K562 (cell line): ENCODE data around the gene PACS2. TPM values are rescaled to one million over a fixed set of nuclear protein-coding genes. Genes with fewer than 3 reads are reported as not detected.

ENCODE experiments used
- ATAC-seq: fragments of 200-7000 bp; cut with Tn5 transposase; 3 replicates; pipeline ENCODE4 v1.9.1; 2020; ENCODE audit warnings: moderate library complexity
- BruUV-seq: library from RNA; stranded (reverse); fragments of 400-500 nt; replicated peaks from 2 replicates; lab custom pipeline; 2021; lab: Mats Ljungman, UMichigan
- CTCF ChIA-PET: fragments of 300-600 bp; formaldehyde crosslinking; extraction: SDS; loops from one replicate; lab custom pipeline; 2021; ENCODE audit warnings: low intra/inter-chr PET ratio; lab: Yijun Ruan, JAX
- POLR2A ChIA-PET: fragments of 300-600, 350-650 bp; sonication (Branson Sonifier 250); formaldehyde crosslinking; extraction: SDS; loops from one replicate; lab custom pipeline; 2021; ENCODE audit warnings: antibody characterized with exemption, inconsistent platforms; lab: Yijun Ruan, JAX
- DNase-seq, 4 experiments: peaks; one replicate each; pipeline versions ENCODE4 v3.0.0 to v3.0.0-alpha.2; 2011 to 2018; ENCODE audit warnings: low spot score in 3 of 4, mixed read lengths in 3 of 4; ENCODE audit errors: extremely low read depth in 1 of 4
- FAIRE-seq: peaks from 2 replicates; lab custom pipeline; 2011; peaks lifted over from hg19 to GRCh38; lab: Jason Lieb, UNC
- H2AFZ ChIP-seq: 2 replicates; pipeline ENCODE4 v1.6.0; 2011; ENCODE audit warnings: low read depth, low read length, control low read depth, inconsistent platforms
- H3K27ac ChIP-seq: fragments of 200-600 bp; 3 replicates; pipeline ENCODE4 v1.8.0; 2011; ENCODE audit warnings: low read depth, mild to moderate bottlenecking, control low read depth, inconsistent platforms, low read length, moderate library complexity, mixed read lengths; ENCODE audit errors: extremely low read depth
- H3K27me3 ChIP-seq, 2 experiments: fragments of 300-600 bp in 1 of 2; 2 replicates in 1 of 2; 3 replicates in 1 of 2; pipeline versions ENCODE4 v1.6.0 to v1.8.0; 2011; ENCODE audit warnings: inconsistent platforms in 2 of 2, low read length in 2 of 2, mild to moderate bottlenecking in 1 of 2, mixed read lengths in 1 of 2, moderate library complexity in 1 of 2; ENCODE audit not compliant: control insufficient read depth in 2 of 2, insufficient read depth in 2 of 2
- H3K36me3 ChIP-seq: fragments of 300-600 bp; 3 replicates; pipeline ENCODE4 v1.8.0; 2011; ENCODE audit warnings: mild to moderate bottlenecking, low read length, inconsistent platforms; ENCODE audit not compliant: control insufficient read depth, insufficient read depth
- H3K4me1 ChIP-seq, 2 experiments: fragments of 200-600 bp in 1 of 2; replicated peaks in 1 of 2; 2 replicates in 1 of 2; 3 replicates in 1 of 2; pipeline versions ENCODE4 v1.5.1 to v1.8.0; 2011; ENCODE audit warnings: inconsistent platforms in 2 of 2, low read length in 2 of 2, mild to moderate bottlenecking in 1 of 2, mixed read lengths in 1 of 2, moderate library complexity in 1 of 2; ENCODE audit not compliant: control insufficient read depth in 2 of 2, insufficient read depth in 2 of 2
- H3K4me2 ChIP-seq: 2 replicates; pipeline ENCODE4 v1.6.1; 2011; ENCODE audit warnings: low read length, control low read depth, inconsistent platforms, mixed read lengths; ENCODE audit not compliant: insufficient read depth
- H3K4me3 ChIP-seq: fragments of 200-600 bp; sonication (generic), shearing (Covaris generic); 2 replicates; pipeline ENCODE4 v1.5.1; 2016; ENCODE audit warnings: control low read depth, inconsistent platforms
- H3K79me2 ChIP-seq: fragments of 200-600 bp; 3 replicates; pipeline ENCODE4 v1.8.0; 2011; ENCODE audit warnings: low read length, inconsistent platforms; ENCODE audit not compliant: control insufficient read depth, insufficient read depth
- H3K9ac ChIP-seq, 2 experiments: 2 replicates each; pipeline versions ENCODE4 v1.6.0 to v1.6.1; 2011; ENCODE audit warnings: low read depth in 2 of 2, low read length in 2 of 2, control low read depth in 1 of 2, inconsistent platforms in 1 of 2, mild to moderate bottlenecking in 1 of 2, mixed read lengths in 1 of 2; ENCODE audit not compliant: insufficient read depth in 1 of 2
- H3K9me1 ChIP-seq: one replicate; pipeline ENCODE4 v1.6.0; 2011; ENCODE audit warnings: inconsistent platforms, mild to moderate bottlenecking, low read length, moderate library complexity; ENCODE audit not compliant: control insufficient read depth, insufficient read depth
- H3K9me3 ChIP-seq: replicated peaks from 2 replicates; pipeline ENCODE4 v1.5.1; 2011; ENCODE audit warnings: low read depth, low read length, inconsistent platforms; ENCODE audit not compliant: control insufficient read depth, insufficient read depth
- H4K20me1 ChIP-seq: replicated peaks from 2 replicates; pipeline ENCODE4 v1.6.1; 2011; ENCODE audit warnings: low read length, inconsistent platforms, mixed read lengths; ENCODE audit not compliant: control insufficient read depth, insufficient read depth
- CEBPG ChIP-seq, 3 experiments: fragments of 200-800 bp in 1 of 3; sonication (Bioruptor generic) in 1 of 3; sonication (generic) in 1 of 3; formaldehyde crosslinking in 1 of 3; IDR thresholded peaks in 2 of 3; conservative IDR thresholded peaks in 1 of 3; 2 replicates each; pipeline versions ENCODE4 v1.6.1 to v1.8.0; 2016 to 2022; ENCODE audit warnings: missing compliant biosample characterization in 2 of 3, missing genetic modification characterization in 2 of 3, mild to moderate bottlenecking in 1 of 3, missing genetic modification reagents in 1 of 3
- POLR2AphosphoS5 ChIP-seq: IDR thresholded peaks from 2 replicates; pipeline ENCODE4 v1.6.1; 2011; ENCODE audit warnings: mild to moderate bottlenecking, low read depth, low read length, moderate library complexity; ENCODE audit not compliant: control insufficient read depth, insufficient read depth
- ZNF253 ChIP-seq: fragments of 250-450 bp; sonication (Bioruptor Pico); conservative IDR thresholded peaks from 2 replicates; pipeline ENCODE4 v1.6.1; 2021; ENCODE audit warnings: mild to moderate bottlenecking
- ZNF584 ChIP-seq: fragments of 200-800 bp; sonication (Bioruptor generic); IDR thresholded peaks from 2 replicates; pipeline ENCODE4 v1.6.1; 2016; ENCODE audit warnings: low read depth, mild to moderate bottlenecking, missing genetic modification characterization, missing compliant biosample characterization
- WGBS: fragments of 100-300 bp; shearing (Covaris generic); methylation state at CpG from one replicate; pipeline ENCODE4 v1.1.6; 2016; ENCODE audit warnings: low coverage, mixed read lengths; ENCODE audit not compliant: insufficient coverage; ENCODE audit errors: missing lambda C conversion rate; 5-methylcytosine and 5-hydroxymethylcytosine counted together
- in situ Hi-C: fragments of 300-500 bp; cut with MboI; formaldehyde crosslinking; loops from 4 replicates; pipeline ENCODE4 v1.15.0; 2018; ENCODE audit warnings: inconsistent platforms, mixed read lengths
- intact Hi-C: fragments of 100-400 bp; cut with micrococcal nuclease; formaldehyde crosslinking; loops from 2 replicates; pipeline ENCODE4 v1.14.2; 2022
- polyA plus RNA-seq, 8 experiments: library from polyadenylated mRNA; depleted of rRNA in 4 of 8; stranded (reverse) in 5 of 8; unstranded in 3 of 8; fragments of >200 nt; fragmentation: Nextera tagmentation in 2 of 8; fragmentation: Illumina TruSeq in 1 of 8; extraction: Ambion mirVana in 2 of 8; extraction: Trizol in 1 of 8; gene quantifications; 2 replicates each; pipeline versions ENCODE4 v1.2.1 to v1.2.3, GENCODE V29; 2011 to 2014; ENCODE audit warnings: inconsistent platforms in 1 of 8, missing spikeins in 1 of 8
- total RNA-seq, 7 experiments: library from RNA; depleted of rRNA in 6 of 7; stranded (reverse); fragments of >200 nt in 6 of 7; fragmentation: Illumina TruSeq in 2 of 7; extraction: Trizol in 2 of 7; gene quantifications; 2 replicates each; pipeline versions ENCODE4 v1.2.1 to v1.2.3, GENCODE V29; 2011 to 2021; ENCODE audit warnings: low replicate concordance in 1 of 7
- TF ChIP-seq, protein P1 (sequence below): fragments of 250-450 bp; sonication (Bioruptor Pico); IDR thresholded peaks from 2 replicates; pipeline ENCODE4 v1.5.0; 2020; ENCODE audit warnings: mild to moderate bottlenecking
- TF ChIP-seq, protein P2 (sequence below): fragments of 150-350 bp; conservative IDR thresholded peaks from 2 replicates; pipeline ENCODE4 v1.6.1; 2014; ENCODE audit warnings: low read length
- TF ChIP-seq, protein P3 (sequence below): fragments of 450-650 bp; IDR thresholded peaks from 2 replicates; pipeline ENCODE4 v1.6.1; 2017; ENCODE audit warnings: mild to moderate bottlenecking, moderate library complexity
- TF ChIP-seq, protein P4 (sequence below): sonication (generic); formaldehyde crosslinking; IDR thresholded peaks from 2 replicates; pipeline ENCODE4 v1.8.1; 2023; ENCODE audit warnings: mild to moderate bottlenecking, missing genetic modification reagents, moderate library complexity
- TF ChIP-seq, protein P5 (sequence below), 3 experiments: IDR thresholded peaks in 2 of 3; conservative IDR thresholded peaks in 1 of 3; 2 replicates each; pipeline ENCODE4 v1.5.1; 2011 to 2012; ENCODE audit warnings: low read length in 3 of 3, mild to moderate bottlenecking in 3 of 3, control low read depth in 2 of 3, improper control_type of control experiment in 1 of 3, inconsistent platforms in 1 of 3, low read depth in 1 of 3, mixed read lengths in 1 of 3, moderate library complexity in 1 of 3; ENCODE audit not compliant: insufficient read depth in 2 of 3

Gene PACS2
- total and polyA plus RNA-seq, 9 of the 15 experiments (the other 6 are each of a cell fraction or from before 2014, with no cell fraction given), result 0.11 to 20.8 (median 9.9) TPM

DNA sequence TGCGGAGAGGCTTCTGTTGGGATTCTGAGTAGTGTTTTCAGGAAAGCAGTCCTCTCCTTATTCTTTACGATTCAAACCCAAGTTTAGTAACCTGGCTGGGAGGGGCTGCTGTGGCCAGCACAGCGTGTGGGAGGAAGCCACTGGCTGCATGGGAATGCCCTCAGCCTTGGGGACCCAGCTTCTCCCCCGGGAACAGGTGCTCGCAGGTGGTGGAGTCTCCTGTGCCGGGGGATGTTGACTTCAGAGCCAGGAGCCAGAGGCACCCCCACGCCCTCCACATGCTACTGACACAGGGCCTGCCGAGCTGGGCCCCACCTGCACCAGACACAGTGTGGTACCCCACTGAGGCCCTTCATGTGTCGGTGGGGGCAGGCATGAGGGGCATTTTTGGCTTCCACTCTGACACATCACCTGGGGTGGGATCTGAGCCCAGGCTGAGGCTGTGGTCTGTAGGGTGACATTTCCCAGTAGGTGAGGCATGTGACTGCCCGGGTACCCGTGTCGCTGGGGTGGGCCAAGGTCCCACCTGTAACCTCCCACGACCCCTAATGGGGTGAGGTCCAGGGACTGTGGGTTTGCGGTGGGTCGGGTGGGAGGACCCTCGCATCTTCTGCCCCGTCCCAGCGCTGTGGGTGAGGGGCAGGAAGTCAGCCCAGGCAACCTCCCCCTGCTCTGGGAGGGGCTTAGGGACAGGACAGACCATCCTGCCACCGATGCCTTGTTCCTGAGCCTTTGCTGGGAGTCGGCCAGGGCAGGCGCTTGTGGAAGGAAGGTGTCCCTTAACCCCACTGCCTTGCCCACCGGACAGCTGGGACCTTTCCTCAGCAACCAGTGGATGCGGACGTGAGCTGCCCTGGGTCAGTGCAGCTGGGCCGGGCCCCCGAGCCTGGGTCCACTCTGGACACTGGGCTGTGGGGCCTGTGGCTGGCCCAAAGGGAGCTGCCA lies 131.6 kb downstream of the PACS2 start:
- Histone ChIP-seq H3K27me3 (no peaks in the 10 kb centered on the region), H2AFZ (no peak overlapping the region), H3K4me2 (no peak overlapping the region), H3K4me3 (no peak overlapping the region), H3K79me2 (0 out of 3 replicates have a peak, but pooled peaks cover 5% of the 10 kb centered on the region), H3K9ac (no peak overlapping the region), H4K20me1 (no peaks in the 10 kb centered on the region), H3K9me3 (no peaks in the 10 kb centered on the region), H3K27ac (no peak overlapping the region), H3K9me1 (no peaks in the 10 kb centered on the region), H3K36me3 (peaks cover 43% of the 10 kb centered on the region; the same call in 1 of the 3 replicates), H3K4me1 (peaks cover 0 to 44% of the 10 kb centered on the region in 2 experiments; a peak in 2 of 5 replicates)
- CTCF ChIA-PET, result no interaction called here
- ATAC-seq (no peak), DNase-seq (no peak), FAIRE-seq (no peak)
- no TSS peak for BruUV-seq
- in situ Hi-C loops (no loop called here), intact Hi-C loops (loop anchor here (5.0 kb wide), 1 partner anchor 41 kb away; the partner anchor contains the start of gene CRIP1)
- POLR2A ChIA-PET, result interaction anchor here (0.7 kb wide), 1 partner anchor 24 kb away, joined by 4 read pairs; no protein-coding TSS in a partner anchor
- 89% methylated on average over 14 of the region's 26 CpGs for WGBS
- TF ChIP-seq POLR2AphosphoS5 (no peak), ZNF584 (CRISPR knock-in tag) (no peak), CEBPG (CRISPR knock-in tag; IDR thresholded peaks at IDR 0.05) (no peak), CEBPG (tag; conservative IDR thresholded peaks at IDR 0.05 in 1 of 2, IDR thresholded peaks at IDR 0.05 in 1 of 2) (no peak), ZNF253 (no peak)
- TF ChIP-seq, protein P1, sequence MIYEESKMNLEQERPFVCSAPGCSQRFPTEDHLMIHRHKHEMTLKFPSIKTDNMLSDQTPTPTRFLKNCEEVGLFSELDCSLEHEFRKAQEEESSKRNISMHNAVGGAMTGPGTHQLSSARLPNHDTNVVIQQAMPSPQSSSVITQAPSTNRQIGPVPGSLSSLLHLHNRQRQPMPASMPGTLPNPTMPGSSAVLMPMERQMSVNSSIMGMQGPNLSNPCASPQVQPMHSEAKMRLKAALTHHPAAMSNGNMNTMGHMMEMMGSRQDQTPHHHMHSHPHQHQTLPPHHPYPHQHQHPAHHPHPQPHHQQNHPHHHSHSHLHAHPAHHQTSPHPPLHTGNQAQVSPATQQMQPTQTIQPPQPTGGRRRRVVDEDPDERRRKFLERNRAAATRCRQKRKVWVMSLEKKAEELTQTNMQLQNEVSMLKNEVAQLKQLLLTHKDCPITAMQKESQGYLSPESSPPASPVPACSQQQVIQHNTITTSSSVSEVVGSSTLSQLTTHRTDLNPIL, result no peak
- TF ChIP-seq, protein P2, sequence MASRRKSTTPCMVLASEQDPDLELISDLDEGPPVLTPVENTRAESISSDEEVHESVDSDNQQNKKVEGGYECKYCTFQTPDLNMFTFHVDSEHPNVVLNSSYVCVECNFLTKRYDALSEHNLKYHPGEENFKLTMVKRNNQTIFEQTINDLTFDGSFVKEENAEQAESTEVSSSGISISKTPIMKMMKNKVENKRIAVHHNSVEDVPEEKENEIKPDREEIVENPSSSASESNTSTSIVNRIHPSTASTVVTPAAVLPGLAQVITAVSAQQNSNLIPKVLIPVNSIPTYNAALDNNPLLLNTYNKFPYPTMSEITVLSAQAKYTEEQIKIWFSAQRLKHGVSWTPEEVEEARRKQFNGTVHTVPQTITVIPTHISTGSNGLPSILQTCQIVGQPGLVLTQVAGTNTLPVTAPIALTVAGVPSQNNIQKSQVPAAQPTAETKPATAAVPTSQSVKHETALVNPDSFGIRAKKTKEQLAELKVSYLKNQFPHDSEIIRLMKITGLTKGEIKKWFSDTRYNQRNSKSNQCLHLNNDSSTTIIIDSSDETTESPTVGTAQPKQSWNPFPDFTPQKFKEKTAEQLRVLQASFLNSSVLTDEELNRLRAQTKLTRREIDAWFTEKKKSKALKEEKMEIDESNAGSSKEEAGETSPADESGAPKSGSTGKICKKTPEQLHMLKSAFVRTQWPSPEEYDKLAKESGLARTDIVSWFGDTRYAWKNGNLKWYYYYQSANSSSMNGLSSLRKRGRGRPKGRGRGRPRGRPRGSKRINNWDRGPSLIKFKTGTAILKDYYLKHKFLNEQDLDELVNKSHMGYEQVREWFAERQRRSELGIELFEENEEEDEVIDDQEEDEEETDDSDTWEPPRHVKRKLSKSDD, result no peak
- TF ChIP-seq, protein P3, sequence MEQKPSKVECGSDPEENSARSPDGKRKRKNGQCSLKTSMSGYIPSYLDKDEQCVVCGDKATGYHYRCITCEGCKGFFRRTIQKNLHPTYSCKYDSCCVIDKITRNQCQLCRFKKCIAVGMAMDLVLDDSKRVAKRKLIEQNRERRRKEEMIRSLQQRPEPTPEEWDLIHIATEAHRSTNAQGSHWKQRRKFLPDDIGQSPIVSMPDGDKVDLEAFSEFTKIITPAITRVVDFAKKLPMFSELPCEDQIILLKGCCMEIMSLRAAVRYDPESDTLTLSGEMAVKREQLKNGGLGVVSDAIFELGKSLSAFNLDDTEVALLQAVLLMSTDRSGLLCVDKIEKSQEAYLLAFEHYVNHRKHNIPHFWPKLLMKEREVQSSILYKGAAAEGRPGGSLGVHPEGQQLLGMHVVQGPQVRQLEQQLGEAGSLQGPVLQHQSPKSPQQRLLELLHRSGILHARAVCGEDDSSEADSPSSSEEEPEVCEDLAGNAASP, result no peak
- TF ChIP-seq, protein P4, sequence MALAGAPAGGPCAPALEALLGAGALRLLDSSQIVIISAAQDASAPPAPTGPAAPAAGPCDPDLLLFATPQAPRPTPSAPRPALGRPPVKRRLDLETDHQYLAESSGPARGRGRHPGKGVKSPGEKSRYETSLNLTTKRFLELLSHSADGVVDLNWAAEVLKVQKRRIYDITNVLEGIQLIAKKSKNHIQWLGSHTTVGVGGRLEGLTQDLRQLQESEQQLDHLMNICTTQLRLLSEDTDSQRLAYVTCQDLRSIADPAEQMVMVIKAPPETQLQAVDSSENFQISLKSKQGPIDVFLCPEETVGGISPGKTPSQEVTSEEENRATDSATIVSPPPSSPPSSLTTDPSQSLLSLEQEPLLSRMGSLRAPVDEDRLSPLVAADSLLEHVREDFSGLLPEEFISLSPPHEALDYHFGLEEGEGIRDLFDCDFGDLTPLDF (CRISPR knock-in tag), result no peak
- TF ChIP-seq, protein P5, sequence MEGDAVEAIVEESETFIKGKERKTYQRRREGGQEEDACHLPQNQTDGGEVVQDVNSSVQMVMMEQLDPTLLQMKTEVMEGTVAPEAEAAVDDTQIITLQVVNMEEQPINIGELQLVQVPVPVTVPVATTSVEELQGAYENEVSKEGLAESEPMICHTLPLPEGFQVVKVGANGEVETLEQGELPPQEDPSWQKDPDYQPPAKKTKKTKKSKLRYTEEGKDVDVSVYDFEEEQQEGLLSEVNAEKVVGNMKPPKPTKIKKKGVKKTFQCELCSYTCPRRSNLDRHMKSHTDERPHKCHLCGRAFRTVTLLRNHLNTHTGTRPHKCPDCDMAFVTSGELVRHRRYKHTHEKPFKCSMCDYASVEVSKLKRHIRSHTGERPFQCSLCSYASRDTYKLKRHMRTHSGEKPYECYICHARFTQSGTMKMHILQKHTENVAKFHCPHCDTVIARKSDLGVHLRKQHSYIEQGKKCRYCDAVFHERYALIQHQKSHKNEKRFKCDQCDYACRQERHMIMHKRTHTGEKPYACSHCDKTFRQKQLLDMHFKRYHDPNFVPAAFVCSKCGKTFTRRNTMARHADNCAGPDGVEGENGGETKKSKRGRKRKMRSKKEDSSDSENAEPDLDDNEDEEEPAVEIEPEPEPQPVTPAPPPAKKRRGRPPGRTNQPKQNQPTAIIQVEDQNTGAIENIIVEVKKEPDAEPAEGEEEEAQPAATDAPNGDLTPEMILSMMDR (IDR thresholded peaks at IDR 0.05 in 2 of 3, conservative IDR thresholded peaks at IDR 0.05 in 1 of 3; ENCODE audit: insufficient read depth in 2 of 3, low read depth in 1 of 3, low read length in 3 of 3), result no peak
